Peyer's patch (tissue), 4 donors: Measurements from ENCODE around the gene PYROXD2. TPM values are rescaled to one million over a fixed set of nuclear protein-coding genes. Genes with fewer than 3 reads are reported as not detected.

Experiments
- DNase-seq, 3 donors: peaks; one replicate each; pipeline ENCODE4 v3.0.0-alpha.2; 2017 to 2019
- H3K27ac ChIP-seq, 4 donors: fragments of 200-600 bp; sonication (generic); one replicate each; pipeline ENCODE4 v1.5.1; 2016 to 2019
- H3K27me3 ChIP-seq, 2 donors: fragments of 200-600 bp; sonication (generic); one replicate each; pipeline ENCODE4 v1.5.1; 2019
- H3K36me3 ChIP-seq, 3 donors: fragments of 200-600 bp; sonication (generic); one replicate each; pipeline ENCODE4 v1.5.1; 2016 to 2019
- H3K4me1 ChIP-seq, 4 donors: fragments of 200-600 bp; sonication (generic); one replicate each; pipeline ENCODE4 v1.5.1; 2016 to 2019
- H3K4me3 ChIP-seq, 4 donors: fragments of 200-600 bp; sonication (generic); 1 replicate in 3 of 4; 2 replicates in 1 of 4; pipeline ENCODE4 v1.5.1; 2016 to 2019; ENCODE audit warnings: mild to moderate bottlenecking in 1 of 4
- H3K9me3 ChIP-seq, 4 donors: fragments of 200-600 bp; sonication (generic); one replicate each; pipeline ENCODE4 v1.5.1; 2016 to 2019; ENCODE audit warnings: mild to moderate bottlenecking in 1 of 4
- POLR2A ChIP-seq, 2 donors: fragments of 450-650 bp; IDR thresholded peaks; one replicate each; pipeline ENCODE4 v1.5.1; 2017; ENCODE audit warnings: antibody characterized with exemption in 2 of 2, mild to moderate bottlenecking in 2 of 2, moderate library complexity in 2 of 2
- total RNA-seq, 4 donors: library from RNA; depleted of rRNA; stranded (reverse); fragments of >200 nt; gene quantifications; one replicate each; pipeline ENCODE4 v1.1.0, GENCODE V29; 2016
- TF ChIP-seq, protein P1 (sequence below), 6 experiments: fragments of 450-650 bp in 4 of 6; fragments of 200-600 bp in 2 of 6; sonication (generic) in 1 of 6; IDR thresholded peaks; one replicate each; pipeline ENCODE4 v1.5.1; 2017 to 2019; ENCODE audit warnings: antibody characterized with exemption in 6 of 6, mild to moderate bottlenecking in 3 of 6, moderate library complexity in 1 of 6

Gene PYROXD2
- total RNA-seq, 4 donors from 2014 or later: 7.0 to 23.1 (median 11.5) TPM

DNA sequence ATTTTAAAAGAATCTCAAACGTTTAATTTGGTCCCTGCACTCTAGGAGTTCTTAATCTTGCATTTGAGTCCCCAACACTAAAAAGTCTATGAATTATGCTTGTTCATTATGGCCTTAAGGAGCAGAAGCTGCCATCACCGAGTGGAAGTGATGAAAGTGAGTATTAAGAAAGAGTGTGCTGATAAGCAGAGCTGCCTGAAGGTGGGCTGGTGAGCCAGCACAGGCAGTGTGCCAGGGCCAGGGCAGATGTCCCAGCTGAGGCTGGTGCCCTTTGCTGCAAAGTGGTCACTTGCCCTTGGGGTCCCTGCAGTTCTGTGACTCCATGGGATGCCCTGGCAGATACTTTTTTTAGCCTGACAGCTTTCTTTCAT lies 74.1 kb downstream of the PYROXD2 start:
- H3K27ac ChIP-seq: no peak overlapping the region
- DNase-seq: no peak
- H3K27me3 ChIP-seq: no peaks in the 10 kb centered on the region
- H3K36me3 ChIP-seq: no peaks in the 10 kb centered on the region
- H3K4me1 ChIP-seq: no peaks in the 10 kb centered on the region
- no peak overlapping the region for H3K4me3 ChIP-seq
- no peaks in the 10 kb centered on the region for H3K9me3 ChIP-seq
- TF ChIP-seq, protein P1, sequence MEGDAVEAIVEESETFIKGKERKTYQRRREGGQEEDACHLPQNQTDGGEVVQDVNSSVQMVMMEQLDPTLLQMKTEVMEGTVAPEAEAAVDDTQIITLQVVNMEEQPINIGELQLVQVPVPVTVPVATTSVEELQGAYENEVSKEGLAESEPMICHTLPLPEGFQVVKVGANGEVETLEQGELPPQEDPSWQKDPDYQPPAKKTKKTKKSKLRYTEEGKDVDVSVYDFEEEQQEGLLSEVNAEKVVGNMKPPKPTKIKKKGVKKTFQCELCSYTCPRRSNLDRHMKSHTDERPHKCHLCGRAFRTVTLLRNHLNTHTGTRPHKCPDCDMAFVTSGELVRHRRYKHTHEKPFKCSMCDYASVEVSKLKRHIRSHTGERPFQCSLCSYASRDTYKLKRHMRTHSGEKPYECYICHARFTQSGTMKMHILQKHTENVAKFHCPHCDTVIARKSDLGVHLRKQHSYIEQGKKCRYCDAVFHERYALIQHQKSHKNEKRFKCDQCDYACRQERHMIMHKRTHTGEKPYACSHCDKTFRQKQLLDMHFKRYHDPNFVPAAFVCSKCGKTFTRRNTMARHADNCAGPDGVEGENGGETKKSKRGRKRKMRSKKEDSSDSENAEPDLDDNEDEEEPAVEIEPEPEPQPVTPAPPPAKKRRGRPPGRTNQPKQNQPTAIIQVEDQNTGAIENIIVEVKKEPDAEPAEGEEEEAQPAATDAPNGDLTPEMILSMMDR (IDR thresholded peaks at IDR 0.05): no peak
- TF ChIP-seq POLR2A (IDR thresholded peaks at IDR 0.05): no peak

GRCh38 chr10:98340261-98340939 lies 74.6 kb downstream of the PYROXD2 start:
- DNase-seq: no peak

GRCh38 chr10:98339799-98340198 lies 75.2 kb downstream of the PYROXD2 start:
- peak in 2 of 3 donors; percentile 44 to 59 for DNase-seq
- no peak for TF ChIP-seq POLR2A (IDR thresholded peaks at IDR 0.05)
- TF ChIP-seq, protein P1 (IDR thresholded peaks at IDR 0.05): no peak
- H3K36me3 ChIP-seq: no peaks in the 10 kb centered on the region
- H3K4me1 ChIP-seq: no peaks in the 10 kb centered on the region
- H3K27me3 ChIP-seq: no peaks in the 10 kb centered on the region
- no peaks in the 10 kb centered on the region for H3K9me3 ChIP-seq
- H3K27ac ChIP-seq: no peak overlapping the region
- H3K4me3 ChIP-seq: no peak overlapping the region

More at GRCh38 chr10:98340261-98340939, 74.6 kb downstream of the PYROXD2 start:
- H3K9me3 ChIP-seq: no peaks in the 10 kb centered on the region
- no peak overlapping the region for H3K27ac ChIP-seq
- no peaks in the 10 kb centered on the region for H3K36me3 ChIP-seq
- TF ChIP-seq, protein P1 (IDR thresholded peaks at IDR 0.05): no peak
- no peak for TF ChIP-seq POLR2A (IDR thresholded peaks at IDR 0.05)
- H3K4me1 ChIP-seq: no peaks in the 10 kb centered on the region
- no peak overlapping the region for H3K4me3 ChIP-seq
- no peaks in the 10 kb centered on the region for H3K27me3 ChIP-seq

DNA sequence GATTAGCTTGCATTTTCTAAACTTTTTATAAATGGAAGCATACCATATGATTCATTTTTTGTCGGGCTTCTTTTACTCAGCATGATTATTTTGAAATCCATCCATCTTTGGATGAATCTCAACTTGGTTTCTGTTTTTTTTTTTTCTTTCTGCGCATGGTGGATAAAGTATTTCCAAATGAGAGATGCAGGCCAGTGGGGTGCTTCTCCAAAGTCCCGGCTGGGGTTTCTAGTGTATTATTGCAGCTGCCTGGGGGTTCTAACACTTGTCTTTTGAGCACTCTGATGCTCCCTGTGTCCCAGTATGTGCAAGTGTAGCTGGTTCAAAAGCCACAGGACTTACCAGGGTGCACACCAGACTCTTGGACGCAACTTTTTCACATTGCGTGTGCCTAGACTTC lies 76.1 kb downstream of the PYROXD2 start:
- Histone ChIP-seq H3K9me3 (no peaks in the 10 kb centered on the region), H3K36me3 (no peaks in the 10 kb centered on the region), H3K27ac (no peak overlapping the region), H3K27me3 (no peaks in the 10 kb centered on the region), H3K4me1 (no peaks in the 10 kb centered on the region), H3K4me3 (no peak overlapping the region)
- no peak for DNase-seq
- TF ChIP-seq POLR2A (IDR thresholded peaks at IDR 0.05): no peak
- TF ChIP-seq, protein P1 (IDR thresholded peaks at IDR 0.05): no peak

DNA sequence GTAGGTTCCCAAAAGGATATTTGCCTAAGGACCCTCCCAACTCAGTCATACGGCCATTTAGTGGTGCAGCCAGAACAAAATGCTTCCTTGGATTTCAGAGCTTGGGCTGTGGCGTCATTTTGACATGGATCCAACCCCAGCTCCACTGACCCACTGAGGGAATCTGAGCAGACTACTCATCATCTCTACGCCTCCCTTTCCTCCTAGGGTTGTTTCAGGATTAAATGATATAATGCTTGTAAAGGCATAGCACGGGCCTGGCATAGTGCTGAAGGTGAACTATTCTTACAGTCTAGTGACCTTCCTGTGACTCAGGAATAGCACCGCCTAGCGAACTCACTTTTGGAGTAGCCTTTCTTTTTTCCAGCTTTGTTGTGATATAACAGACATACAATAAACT lies 76.7 kb downstream of the PYROXD2 start:
- Histone ChIP-seq H3K4me3 (no peak overlapping the region), H3K4me1 (no peaks in the 10 kb centered on the region), H3K27me3 (no peaks in the 10 kb centered on the region), H3K9me3 (no peaks in the 10 kb centered on the region), H3K27ac (no peak overlapping the region), H3K36me3 (no peaks in the 10 kb centered on the region)
- TF ChIP-seq, protein P1 (IDR thresholded peaks at IDR 0.05): no peak
- TF ChIP-seq POLR2A (IDR thresholded peaks at IDR 0.05): no peak
- DNase-seq: no peak
